Activated CD8-positive, alpha-beta memory T cell treated with anti-CD3 and anti-CD28 coated beads for 4 hours (primary cell): ENCODE results near the gene POLD3.
"Not testable (repeated sequence)": the region's sequence is repeated elsewhere in the genome, so short reads cannot be mapped to it uniquely, and the experiment has no call there.

Source experiments
- DNase-seq, 2 donors: peaks; one replicate each; pipeline ENCODE4 v3.0.0-alpha.2; 2020; ENCODE audit warnings: low read depth in 2 of 2

The POLD3 gene

DNA sequence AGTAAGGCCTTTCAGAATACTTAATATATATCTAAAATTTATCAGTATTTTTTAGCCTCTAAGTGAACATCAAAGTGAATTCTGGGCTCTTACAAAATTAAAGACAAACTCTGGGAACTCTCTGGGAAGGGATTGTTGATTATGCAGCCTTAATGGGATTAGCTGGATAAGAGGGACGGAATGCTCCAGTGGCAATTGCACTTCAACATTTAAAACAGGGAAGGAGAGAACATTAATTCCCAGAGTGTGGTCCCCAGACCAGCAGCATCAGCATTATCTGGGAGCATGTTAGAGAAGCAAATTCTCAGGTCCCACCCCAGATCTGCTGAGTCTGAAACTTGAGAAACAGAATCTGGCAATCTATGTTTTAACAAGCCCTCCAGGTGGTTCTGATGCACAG lies 46.5 kb downstream of the POLD3 start:
- no peak for DNase-seq

DNA sequence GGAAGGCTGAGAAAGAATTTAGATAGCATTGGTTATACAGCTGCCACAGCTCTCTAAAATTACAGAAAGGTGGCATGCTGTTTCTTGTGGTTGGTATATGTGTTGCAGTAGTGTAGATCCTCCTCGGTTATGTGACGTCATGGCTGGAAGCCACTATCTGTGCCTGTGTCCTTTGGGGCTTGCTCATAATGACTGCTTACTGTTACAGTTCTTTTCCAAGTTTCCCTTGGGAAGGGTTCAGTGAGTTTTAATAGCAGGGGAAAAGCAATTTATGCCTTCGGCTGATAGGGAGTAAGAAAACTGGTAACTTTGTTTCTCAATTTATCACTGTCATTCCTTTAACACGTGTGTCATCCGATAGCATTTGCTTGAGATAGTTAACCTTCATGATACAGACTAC lies 47.2 kb downstream of the POLD3 start:
- DNase-seq = no peak

- DNase-seq = no peak
Observed at GRCh38 chr11:74641289-74641688, 48.9 kb downstream of the POLD3 start.

GRCh38 chr11:74641905-74642304 lies 49.5 kb downstream of the POLD3 start:
- DNase-seq = no peak

DNA sequence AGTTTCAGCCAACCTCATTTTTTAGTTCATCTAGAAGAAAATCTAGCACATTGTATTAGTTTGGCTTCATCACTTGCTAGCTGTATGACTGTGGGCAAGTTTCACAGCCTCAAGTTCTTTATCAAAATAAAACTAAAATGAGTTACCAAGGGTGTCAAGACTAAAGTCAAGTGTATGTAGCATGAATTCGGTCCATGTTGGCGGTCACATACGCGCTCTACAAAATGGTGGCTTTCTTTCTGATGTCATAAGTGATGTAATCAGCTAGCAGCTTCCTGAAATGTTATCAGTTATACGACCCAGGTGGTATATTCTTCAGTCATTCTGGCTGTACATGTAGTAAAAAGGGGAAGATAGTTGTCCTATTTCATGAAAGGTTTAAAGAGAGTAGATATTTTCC lies 50.5 kb downstream of the POLD3 start:
- no peak for DNase-seq

DNA sequence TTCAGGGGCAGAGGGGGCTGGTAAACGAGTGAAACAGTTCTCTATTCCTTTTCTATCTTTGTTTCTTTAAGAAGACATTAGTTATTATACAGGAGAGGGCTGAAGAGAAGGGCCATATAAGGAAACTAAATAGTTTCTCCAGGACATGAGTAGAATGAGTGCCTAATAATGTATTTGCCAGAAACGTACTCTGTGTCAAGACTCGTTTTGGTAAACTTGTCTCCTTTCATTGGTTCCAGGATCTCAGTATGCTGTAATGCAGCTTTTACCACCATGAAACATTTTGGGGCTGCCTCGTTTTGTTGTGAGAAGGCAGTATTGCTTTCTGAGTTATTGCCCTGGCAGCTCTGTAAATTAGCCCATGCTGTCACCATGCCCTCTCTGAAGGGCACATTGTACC lies 51.7 kb downstream of the POLD3 start:
- no peak for DNase-seq

DNA sequence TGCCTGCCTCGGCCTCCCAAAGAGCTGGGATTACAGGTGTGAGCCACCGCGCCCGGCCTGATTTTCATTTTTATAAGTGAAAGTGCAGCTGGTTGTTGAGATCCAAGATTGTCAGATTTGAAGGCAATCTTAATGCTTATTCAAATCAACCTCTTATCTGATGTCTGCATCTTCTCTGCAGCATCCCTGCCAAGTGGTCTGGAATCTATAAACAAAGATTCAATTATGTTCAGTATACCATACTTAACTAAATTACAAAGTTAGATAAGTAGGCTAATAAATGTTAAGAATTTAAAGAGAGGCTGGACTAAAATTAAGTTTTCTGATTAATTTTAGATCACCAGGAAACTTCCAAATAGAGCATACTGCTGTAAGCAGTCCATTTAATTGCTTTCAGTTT lies 53.8 kb downstream of the POLD3 start:
- no peak for DNase-seq

- no peak for DNase-seq
Observed at GRCh38 chr11:74646954-74647353, 54.6 kb downstream of the POLD3 start.

- no peak for DNase-seq
Observed at GRCh38 chr11:74647404-74647803, 55.0 kb downstream of the POLD3 start.

DNA sequence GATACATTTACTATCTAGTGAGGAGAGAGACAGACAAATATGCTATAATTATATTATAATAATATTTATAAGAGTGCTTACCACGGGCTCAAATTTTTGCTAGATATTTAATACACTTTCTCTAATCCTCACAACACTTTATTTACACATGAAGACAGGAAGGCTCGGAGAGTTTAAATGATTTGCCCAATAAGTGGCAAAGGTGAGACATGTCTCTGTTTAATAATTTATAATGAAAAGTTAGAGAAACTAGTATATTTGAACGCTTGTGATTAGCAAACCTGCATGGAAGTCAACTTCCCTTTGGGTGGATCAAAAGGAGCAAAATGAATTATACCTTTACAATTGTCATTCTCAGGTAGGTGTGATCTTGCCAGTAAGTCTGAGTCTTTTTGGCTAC lies 55.4 kb downstream of the POLD3 start:
- no peak for DNase-seq

GRCh38 chr11:74648894-74649293 lies 56.5 kb downstream of the POLD3 start:
- DNase-seq = no peak

GRCh38 chr11:74650498-74650897 lies 58.1 kb downstream of the POLD3 start:
- no peak for DNase-seq

- no peak for DNase-seq
Observed at GRCh38 chr11:74654976-74655375, 62.6 kb downstream of the POLD3 start.

GRCh38 chr11:74659124-74659523 lies 66.7 kb downstream of the POLD3 start:
- not testable (repeated sequence) for DNase-seq

- no peak for DNase-seq
Observed at GRCh38 chr11:74662487-74663103, 70.2 kb downstream of the POLD3 start.

GRCh38 chr11:74663315-74663714 lies 70.9 kb downstream of the POLD3 start:
- DNase-seq = no peak

GRCh38 chr11:74669211-74670160 lies 77.1 kb downstream of the POLD3 start:
- DNase-seq = no peak

DNA sequence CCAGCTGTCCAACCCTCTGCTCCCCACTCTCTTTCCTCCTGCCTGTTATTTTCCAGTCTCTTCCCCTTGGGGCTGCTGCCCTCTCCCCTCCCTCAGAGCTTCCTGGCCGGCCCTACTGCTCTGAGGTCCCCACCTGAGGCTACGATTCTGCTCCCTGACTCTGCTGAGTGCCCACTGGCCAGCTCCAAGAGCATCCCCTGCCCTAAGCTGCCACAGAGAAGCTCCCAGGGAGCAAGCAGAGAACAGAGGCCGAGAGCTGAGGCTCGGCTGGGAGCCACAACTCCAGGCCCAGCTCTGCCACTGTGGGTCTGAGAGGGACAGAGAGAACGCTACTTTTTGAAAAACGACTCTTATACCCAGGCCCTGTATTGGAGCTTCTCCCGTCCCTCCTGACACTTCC lies 77.8 kb downstream of the POLD3 start:
- DNase-seq = no peak

DNA sequence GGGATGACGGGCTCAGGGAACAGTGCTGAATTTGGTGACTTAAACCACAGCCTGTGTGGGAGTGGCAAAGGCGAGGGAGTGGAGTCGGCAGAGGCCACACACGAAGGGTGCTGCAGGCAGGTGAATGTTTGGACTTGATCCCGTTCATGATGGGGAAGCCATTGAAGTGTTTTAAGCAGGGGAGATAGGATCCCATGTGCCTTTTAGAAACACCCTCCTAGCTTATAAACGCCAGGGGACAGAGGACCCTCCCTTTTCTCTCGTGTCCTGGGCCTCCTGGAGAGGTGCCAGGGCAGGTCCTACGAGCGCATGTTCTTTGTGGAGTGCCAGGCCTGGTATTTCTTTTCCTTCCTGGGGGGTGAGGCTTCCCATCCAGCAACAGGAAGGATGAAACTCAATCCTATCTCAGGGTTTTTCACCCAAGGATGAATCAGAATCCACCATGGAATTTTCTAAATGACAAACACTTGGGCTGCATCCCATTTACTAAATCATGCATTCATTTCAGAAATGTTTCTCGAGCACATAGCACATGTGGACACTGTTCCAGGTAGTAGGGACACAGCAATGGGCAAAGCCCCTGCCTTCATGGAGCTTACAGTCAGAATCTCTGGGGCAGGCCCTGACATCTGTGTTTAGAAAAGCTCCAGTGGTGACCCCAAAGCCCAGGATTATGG lies 79.3 kb downstream of the POLD3 start:
- DNase-seq = no peak

DNA sequence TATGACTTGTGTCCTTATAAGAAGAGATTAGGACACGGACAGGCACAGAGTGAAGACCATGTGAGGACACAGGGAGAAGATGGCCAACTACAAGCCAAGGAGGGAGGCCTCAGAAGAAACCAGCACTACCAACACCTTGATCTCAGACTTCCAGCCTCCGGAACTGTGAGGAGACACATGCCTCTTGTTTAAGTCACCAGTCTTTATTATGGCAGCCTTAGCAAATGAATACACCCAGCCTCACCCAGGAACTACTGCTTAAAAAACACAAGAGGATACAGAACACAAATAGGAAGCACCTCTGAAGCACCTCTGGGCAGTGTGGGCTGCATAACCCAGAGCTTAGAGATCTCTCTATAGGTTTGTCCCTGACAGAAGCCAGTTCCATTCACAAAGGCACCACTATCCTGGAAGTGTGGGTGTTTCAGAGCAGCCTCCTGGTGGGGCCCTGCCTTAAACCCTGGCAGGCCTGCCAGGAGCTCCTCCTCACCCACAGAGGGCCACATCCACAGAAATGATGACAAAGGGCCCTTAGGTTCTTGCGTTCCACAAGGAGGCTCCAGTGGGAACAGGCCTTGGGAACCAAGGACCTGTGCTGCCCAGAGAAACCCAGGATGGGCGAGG lies 80.1 kb downstream of the POLD3 start:
- no peak for DNase-seq

DNA sequence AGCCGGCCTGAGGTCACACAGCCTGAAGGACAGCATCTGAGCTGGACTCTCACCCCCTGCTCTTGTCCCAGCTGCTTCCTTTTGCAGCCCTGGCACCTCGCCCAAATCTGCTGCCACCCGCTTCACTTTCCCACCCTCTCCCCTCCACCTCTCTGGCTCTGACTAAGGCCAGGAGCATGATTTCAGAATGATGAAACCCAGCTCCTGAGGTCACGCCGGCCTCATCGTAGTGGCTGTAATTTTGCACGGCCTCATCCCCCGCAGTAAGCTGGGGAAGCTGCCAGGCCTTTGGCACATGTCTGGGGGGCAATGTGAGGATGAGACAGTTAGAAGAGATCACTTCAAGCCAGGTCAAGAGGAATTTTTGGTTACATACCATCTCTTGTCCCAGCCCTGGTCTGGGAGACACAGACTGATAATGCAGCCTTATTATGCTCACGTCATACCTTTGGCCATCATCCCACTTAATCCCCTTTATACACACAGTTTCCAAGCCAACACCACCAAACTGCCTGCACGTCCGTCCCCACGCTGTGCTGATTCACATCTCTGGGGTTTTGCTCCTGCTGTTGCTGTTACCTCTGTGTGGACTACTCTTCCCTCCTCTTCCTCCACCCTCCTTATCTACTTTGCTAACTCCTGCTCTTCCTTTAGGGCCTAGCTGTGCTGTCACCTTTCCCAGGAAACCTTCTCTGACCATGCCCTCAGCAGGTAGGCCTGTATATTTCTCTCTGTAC lies 80.7 kb downstream of the POLD3 start:
- no peak for DNase-seq
